ENCODE results near the gene IFNG-AS1.

- TF ChIP-seq EZH2phosphoT487 (IDR thresholded peaks at IDR 0.05; ENCODE audit: insufficient read depth, low read depth) (no peak), EZH2 (IDR thresholded peaks at IDR 0.05; ENCODE audit: insufficient read depth, poor library complexity, severe bottlenecking) (no peak)
Observed at GRCh38 chr12:68065163-68065562, 75.9 kb downstream of the IFNG-AS1 start.

All from GM23248 (cell line).